Upper lobe of left lung (tissue), 4 donors: ENCODE data around the gene SHISA7.

Source experiments
- EP300 ChIP-seq, 4 donors: sonication (generic); formaldehyde crosslinking; IDR thresholded peaks; one replicate each; pipeline ENCODE4 v1.5.1; 2017; ENCODE audit warnings: antibody characterized with exemption in 4 of 4, control low read depth in 2 of 4
- POLR2A ChIP-seq, 4 donors: fragments of 450-650 bp; IDR thresholded peaks; one replicate each; pipeline ENCODE4 v1.5.1; 2016 to 2017; ENCODE audit warnings: antibody characterized with exemption in 4 of 4, mild to moderate bottlenecking in 2 of 4
- POLR2AphosphoS5 ChIP-seq, 2 donors: sonication (generic); formaldehyde crosslinking; IDR thresholded peaks; one replicate each; pipeline ENCODE4 v1.5.1; 2017; ENCODE audit warnings: antibody characterized with exemption in 2 of 2
- TF ChIP-seq, protein P1 (sequence below), 6 experiments: fragments of 450-650 bp in 4 of 6; fragments of 200-600 bp in 2 of 6; sonication (generic) in 2 of 6; IDR thresholded peaks; one replicate each; pipeline ENCODE4 v1.5.1; 2016 to 2019; ENCODE audit warnings: antibody characterized with exemption in 6 of 6

DNA sequence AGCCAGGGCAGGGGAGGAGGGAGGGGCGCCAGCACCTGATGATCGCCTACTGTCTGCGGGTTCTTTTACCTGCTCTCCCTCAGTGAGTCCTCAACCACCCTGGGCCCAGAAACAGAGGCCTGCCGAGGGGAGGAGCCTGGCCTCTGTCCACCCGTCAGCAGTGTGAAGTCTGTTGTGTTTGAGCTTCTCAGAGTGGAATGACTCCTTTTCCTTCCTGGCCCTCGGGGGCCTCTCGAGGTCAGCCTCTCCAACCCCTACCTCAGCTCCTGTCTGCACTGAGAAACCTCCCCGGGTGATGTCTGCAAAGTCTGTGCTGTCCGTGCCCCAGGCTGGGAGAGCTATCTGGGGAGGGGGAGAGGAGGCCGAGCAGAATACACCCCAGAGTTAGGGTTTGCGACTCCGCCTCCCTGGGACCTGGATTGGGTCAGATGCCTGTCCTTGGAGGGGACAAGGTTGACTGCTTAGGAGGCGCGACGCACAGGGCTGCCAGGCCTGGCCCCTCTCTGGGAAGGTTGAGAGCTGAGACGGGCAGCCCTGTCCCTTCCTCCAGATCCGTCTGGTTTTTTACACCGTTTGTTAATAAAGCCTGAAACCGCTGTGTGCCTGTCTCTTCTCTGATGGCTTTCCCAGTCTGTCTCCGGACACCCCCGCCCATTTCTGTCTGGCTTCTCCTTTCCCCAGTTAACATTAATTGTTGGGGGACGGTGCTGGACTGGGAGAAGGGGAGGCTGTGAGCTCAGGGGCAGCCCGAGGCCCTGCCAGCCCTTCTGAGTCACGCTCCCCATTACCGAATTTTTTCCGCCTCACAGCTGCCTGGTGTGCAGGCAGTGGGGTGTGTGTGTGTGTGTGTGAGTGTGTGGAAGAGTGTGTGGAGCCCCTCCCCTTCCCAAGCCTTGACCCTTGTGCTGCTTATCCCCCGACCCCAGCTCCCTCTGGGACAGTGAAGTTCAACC is 44.1 kb upstream of the SHISA7 start:
- TF ChIP-seq, protein P1, sequence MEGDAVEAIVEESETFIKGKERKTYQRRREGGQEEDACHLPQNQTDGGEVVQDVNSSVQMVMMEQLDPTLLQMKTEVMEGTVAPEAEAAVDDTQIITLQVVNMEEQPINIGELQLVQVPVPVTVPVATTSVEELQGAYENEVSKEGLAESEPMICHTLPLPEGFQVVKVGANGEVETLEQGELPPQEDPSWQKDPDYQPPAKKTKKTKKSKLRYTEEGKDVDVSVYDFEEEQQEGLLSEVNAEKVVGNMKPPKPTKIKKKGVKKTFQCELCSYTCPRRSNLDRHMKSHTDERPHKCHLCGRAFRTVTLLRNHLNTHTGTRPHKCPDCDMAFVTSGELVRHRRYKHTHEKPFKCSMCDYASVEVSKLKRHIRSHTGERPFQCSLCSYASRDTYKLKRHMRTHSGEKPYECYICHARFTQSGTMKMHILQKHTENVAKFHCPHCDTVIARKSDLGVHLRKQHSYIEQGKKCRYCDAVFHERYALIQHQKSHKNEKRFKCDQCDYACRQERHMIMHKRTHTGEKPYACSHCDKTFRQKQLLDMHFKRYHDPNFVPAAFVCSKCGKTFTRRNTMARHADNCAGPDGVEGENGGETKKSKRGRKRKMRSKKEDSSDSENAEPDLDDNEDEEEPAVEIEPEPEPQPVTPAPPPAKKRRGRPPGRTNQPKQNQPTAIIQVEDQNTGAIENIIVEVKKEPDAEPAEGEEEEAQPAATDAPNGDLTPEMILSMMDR (IDR thresholded peaks at IDR 0.05) = no peak
- peak in 1 of 4 donors; percentile 20 for TF ChIP-seq POLR2A (IDR thresholded peaks at IDR 0.05)
- no peak for TF ChIP-seq EP300 (IDR thresholded peaks at IDR 0.05)
- peak; percentile 8 to 35 for TF ChIP-seq POLR2AphosphoS5 (IDR thresholded peaks at IDR 0.05)
